NK-92 (cell line): ENCODE data around the gene CCL11.
"Not testable (repeated sequence)": the region's sequence is repeated elsewhere in the genome, so short reads cannot be mapped to it uniquely, and the experiment has no call there.

Experiments used
- DNase-seq: peaks from one replicate; lab custom pipeline; 2025; ENCODE audit not compliant: unreplicated experiment; lab: John Stamatoyannopoulos, UW

Gene CCL11

GRCh38 chr17:34306466-34306865 lies 20.9 kb downstream of the CCL11 start:
- DNase-seq = no peak

- no peak for DNase-seq
Measured at GRCh38 chr17:34307110-34307509, 21.6 kb downstream of the CCL11 start.

- DNase-seq = no peak
Measured at GRCh38 chr17:34308371-34308770, 22.8 kb downstream of the CCL11 start.

- no peak for DNase-seq
Measured at GRCh38 chr17:34311291-34311690, 25.7 kb downstream of the CCL11 start.

- DNase-seq = no peak
Measured at GRCh38 chr17:34312080-34312479, 26.5 kb downstream of the CCL11 start.

- DNase-seq = no peak
Measured at GRCh38 chr17:34313164-34313563, 27.6 kb downstream of the CCL11 start.

- DNase-seq = no peak
Measured at GRCh38 chr17:34314279-34314678, 28.7 kb downstream of the CCL11 start.

GRCh38 chr17:34318474-34318873 lies 32.9 kb downstream of the CCL11 start:
- no peak for DNase-seq

GRCh38 chr17:34319039-34319483 lies 33.5 kb downstream of the CCL11 start, which contains the start of gene CCL8:
TSS of gene CCL8 (plus strand) at chr17:34319435. CDS start at chr17:34319502, 67 bp downstream.
- no peak for DNase-seq

GRCh38 chr17:34321964-34322363 lies 36.4 kb downstream of the CCL11 start:
- DNase-seq = no peak

GRCh38 chr17:34327580-34327979 lies 42.0 kb downstream of the CCL11 start:
- not testable (repeated sequence) for DNase-seq

- DNase-seq = no peak
Measured at GRCh38 chr17:34337701-34338100, 52.2 kb downstream of the CCL11 start.
